Left lobe of liver (tissue), 2 donors: ENCODE results near the gene CCNG1. TPM values are rescaled to one million over a fixed set of nuclear protein-coding genes. Genes with fewer than 3 reads are reported as not detected.
"Not testable (repeated sequence)": the region's sequence is repeated elsewhere in the genome, so short reads cannot be mapped to it uniquely, and the experiment has no call there.

Experiments
- ATAC-seq: fragments of 200-7000 bp; cut with Tn5 transposase; one replicate; pipeline ENCODE4 v1.9.1; 2020; ENCODE audit warnings: mild to moderate bottlenecking, moderate library complexity
- DNase-seq: peaks from one replicate; pipeline ENCODE4 v3.0.0-alpha.2; 2020; ENCODE audit warnings: low spot score
- total RNA-seq: library from RNA; stranded (reverse); gene quantifications from one replicate; pipeline ENCODE4 v1.2.1, GENCODE V29; 2021
- donor health status: DM: no; HTN: no; CAD: no; lungs with moderate emphysema.
- donor health status: DM: no; HTN: yes; CAD: no.

The CCNG1 gene, protein sequence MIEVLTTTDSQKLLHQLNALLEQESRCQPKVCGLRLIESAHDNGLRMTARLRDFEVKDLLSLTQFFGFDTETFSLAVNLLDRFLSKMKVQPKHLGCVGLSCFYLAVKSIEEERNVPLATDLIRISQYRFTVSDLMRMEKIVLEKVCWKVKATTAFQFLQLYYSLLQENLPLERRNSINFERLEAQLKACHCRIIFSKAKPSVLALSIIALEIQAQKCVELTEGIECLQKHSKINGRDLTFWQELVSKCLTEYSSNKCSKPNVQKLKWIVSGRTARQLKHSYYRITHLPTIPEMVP
- 89.5 TPM for total RNA-seq

DNA sequence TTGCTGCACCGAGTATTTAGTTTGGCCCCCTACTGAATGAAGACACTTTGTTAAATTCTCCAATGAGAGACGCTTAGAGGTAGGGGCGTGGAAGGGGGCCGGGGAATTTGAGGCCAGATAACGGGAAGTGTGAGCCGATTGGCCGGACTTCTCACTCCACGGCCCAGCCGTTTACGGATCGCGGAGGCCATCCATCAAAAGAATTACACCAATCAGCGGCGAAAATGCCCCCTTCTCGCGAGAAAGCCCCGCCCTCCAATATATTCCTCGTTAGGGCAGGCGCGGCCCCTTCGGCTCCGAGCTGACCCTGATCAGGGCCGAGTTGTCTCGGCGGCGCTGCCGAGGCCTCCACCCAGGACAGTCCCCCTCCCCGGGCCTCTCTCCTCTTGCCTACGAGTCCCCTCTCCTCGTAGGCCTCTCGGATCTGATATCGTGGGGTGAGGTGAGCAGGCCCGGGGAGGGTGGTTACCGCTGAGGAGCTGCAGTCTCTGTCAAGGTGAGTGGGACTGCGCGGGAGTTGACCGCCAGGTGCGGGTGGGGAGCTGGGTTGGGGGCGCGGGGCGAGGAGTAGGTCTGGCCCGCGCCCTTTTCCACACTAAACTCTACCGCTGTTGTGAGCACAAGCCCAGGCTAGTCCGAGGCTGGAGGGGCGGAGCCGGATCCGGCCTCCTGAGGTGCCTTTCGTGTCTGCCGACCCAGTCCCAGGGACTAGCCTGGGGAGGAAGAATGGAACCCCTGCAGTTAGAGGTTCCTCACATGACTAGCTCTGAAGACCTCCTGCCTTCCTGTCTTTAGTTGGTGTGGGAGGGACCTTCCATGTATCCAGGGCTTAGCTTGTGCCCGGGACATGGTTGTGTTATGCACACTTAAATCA, at the start of gene CCNG1:
CCNG1 (plus strand) TSS at position 287 of the 874 bp plus-strand sequence. CDS start 1,662 bp downstream, outside the sequence.
- ATAC-seq (peak; percentile 85), DNase-seq (peak; percentile 98)

- ATAC-seq (no peak), DNase-seq (no peak)
Observed at GRCh38 chr5:163395792-163396191, 41.6 kb upstream of the CCNG1 start.

DNA sequence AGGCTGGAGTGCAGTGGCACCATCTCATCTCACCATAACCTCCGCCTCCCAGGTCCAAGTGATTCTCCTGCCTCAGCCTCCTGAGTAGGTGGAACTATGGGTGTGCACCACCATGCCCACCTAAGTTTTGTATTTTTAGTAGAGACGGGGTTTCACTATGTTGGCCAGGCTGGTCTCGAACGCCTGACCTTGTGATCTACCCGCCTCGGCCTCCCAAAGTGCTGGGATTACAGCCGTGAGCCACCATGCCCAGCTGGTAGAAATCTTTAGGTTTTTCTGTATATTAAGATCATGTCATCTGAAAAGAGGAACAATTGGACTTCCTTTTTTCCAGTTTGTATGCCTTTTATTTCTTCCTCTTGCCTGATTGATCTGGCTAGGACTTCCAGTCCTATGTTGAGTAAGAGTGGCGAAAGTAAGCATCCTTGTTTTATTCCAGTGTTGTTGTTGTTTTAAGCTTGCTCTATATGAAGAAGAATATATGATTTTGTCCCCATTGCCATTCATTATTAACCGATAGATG, 40.5 kb upstream of the CCNG1 start:
- ATAC-seq, DNase-seq: not testable (repeated sequence)

GRCh38 chr5:163397354-163397753, 40.0 kb upstream of the CCNG1 start:
- ATAC-seq (no peak), DNase-seq (no peak)

- DNase-seq: no peak
- ATAC-seq: no peak
Observed at GRCh38 chr5:163399923-163400322, 37.5 kb upstream of the CCNG1 start.

DNA sequence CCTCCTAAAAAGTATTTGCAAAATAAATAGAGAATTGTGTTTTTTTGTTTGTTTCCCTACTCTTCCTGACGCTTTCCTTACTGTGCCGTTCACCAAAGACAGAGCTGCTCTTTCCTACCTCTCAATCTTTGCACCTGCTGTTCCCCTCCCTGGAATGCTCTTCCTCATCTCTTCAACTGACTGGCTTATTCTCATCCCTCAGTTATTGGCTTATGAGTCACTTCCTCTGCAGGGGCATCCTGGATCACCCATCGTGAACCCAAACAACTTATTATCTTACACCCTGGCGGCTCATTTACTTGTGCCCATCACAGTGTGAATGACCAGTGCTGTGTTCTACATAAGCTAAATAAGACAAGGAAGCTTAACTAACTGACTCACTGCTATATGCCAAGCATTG, 36.1 kb upstream of the CCNG1 start:
- DNase-seq: no peak
- ATAC-seq: no peak

DNA sequence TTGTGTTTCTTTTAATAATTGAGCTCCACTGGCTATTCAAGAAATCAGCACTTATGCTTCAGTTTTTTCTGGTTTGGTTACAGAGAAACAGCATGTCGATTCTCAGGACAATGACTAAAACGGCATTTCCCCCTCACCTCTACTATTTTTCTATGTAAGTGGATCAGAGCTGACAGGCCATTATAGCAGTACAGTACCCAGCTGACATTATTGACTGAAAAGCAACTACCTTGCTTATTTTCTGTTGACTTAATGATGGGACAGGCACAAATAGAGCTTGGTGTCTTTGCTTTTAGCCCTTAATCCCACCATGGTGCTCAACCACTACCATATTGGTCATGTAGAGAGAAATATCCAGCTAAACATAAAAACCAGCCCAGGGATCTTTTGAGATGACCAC, 35.4 kb upstream of the CCNG1 start:
- DNase-seq: no peak
- ATAC-seq: no peak

- DNase-seq (no peak), ATAC-seq (no peak)
Observed at GRCh38 chr5:163404364-163405173, 32.8 kb upstream of the CCNG1 start.

DNA sequence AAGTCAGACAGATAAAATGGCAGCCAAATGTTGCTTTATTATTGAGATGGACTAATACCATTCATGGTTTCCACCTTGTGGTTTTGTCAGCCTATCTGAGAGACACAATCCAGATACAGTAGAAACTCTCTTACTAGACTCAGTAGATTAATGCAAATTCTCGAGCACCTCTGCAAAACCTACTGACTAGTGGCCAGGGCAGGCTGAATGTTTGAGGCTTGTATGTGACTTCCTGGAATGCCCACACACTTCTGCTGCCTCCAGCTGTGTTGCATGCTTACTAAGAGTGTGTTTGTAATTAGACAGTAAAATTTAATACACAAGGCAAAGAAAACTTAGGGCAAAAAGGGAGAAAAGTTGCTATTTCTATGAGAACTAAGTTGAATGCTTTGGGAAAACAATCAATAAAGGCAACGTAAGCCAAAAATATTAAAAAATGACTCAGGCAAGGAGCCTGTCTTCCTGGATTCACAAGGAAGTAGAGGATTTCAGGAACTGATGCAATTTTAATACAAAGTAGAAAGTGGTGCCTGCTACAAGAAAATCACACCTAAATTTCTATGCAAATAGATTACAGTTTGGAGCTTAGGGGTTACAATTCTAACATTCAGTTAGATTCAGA, 30.2 kb upstream of the CCNG1 start:
- no peak for ATAC-seq

DNA sequence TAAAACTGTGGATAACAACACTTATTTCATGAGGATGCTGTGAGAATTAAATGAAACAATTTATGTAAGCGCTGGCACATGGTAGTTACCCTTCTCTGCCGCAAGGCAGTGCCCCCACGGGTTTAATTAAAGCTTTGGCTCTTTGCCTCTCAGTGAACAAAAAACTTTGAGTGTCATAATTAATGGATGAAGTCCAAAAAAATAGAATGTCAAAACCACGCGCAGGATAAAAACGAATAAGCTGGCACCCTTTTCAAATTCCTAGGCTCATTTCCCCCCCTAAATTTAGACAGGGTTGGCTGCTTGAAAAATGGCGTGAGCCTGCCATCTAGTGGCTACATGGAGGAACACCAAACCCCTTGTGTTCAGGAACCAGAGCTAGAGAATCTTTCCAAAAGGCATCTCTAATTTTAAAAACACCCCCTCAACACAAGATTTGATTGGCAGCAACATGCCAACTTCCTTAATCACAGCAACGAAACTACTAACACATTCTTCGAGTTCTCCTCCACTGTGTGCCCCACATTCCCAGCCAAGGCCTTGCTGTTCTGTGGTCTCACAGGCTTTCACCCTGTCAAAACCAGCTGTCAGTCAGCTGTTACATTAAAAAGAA, 29.0 kb upstream of the CCNG1 start:
- DNase-seq: peak; percentile 57
- peak; percentile 94 for ATAC-seq

More for the DNA sequence above, 30.2 kb upstream of the CCNG1 start:
- no peak for DNase-seq

- DNase-seq (no peak), ATAC-seq (no peak)
Observed at GRCh38 chr5:163409384-163409783, 28.0 kb upstream of the CCNG1 start.

GRCh38 chr5:163410505-163410904, 26.9 kb upstream of the CCNG1 start:
- DNase-seq (no peak), ATAC-seq (no peak)

- DNase-seq, ATAC-seq: not testable (repeated sequence)
Observed at GRCh38 chr5:163415673-163416072, 21.7 kb upstream of the CCNG1 start.

DNA sequence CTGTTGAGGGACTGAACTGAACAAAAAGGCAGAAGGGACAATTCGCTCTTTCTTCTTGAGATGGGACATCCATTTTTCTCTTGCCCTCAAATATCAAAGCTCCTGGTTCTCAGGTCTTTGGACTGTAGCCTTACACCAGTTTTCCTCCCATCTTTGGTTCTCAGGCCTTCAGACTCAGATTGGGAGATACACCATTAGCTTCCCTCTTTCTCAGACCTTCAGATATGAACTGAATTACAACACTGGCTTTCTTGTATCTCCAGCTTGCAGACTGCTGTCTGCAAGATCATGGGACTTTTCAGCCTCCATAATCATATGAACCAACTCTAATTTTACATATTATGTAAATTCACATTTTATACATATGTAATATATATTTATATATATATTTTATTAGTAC, 12.6 kb upstream of the CCNG1 start:
- ATAC-seq (no peak), DNase-seq (no peak)

DNA sequence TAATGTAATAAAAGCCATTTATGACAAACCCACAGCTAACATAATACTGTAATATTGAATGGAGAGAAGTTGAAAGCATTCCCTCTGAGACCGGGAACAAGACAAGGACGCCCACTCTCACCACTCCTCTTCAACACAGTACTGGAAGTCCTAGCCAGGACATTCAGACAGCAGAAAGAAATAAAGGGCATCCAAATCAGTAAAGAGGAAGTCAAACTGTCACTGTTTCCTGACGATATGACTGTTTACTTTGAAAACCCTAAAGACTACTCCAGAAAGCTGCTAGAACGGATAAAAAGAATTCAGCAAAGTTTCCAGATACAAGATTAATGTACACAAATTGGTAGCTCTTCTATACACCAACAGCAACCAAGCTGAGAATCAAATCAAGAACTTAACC, 11.3 kb upstream of the CCNG1 start:
- DNase-seq, ATAC-seq: not testable (repeated sequence)

- DNase-seq: no peak
- peak; percentile 16 for ATAC-seq
Observed at GRCh38 chr5:163432544-163432943, 4.9 kb upstream of the CCNG1 start.

GRCh38 chr5:163433271-163433670, 4.1 kb upstream of the CCNG1 start:
- peak; percentile 44 for ATAC-seq

DNA sequence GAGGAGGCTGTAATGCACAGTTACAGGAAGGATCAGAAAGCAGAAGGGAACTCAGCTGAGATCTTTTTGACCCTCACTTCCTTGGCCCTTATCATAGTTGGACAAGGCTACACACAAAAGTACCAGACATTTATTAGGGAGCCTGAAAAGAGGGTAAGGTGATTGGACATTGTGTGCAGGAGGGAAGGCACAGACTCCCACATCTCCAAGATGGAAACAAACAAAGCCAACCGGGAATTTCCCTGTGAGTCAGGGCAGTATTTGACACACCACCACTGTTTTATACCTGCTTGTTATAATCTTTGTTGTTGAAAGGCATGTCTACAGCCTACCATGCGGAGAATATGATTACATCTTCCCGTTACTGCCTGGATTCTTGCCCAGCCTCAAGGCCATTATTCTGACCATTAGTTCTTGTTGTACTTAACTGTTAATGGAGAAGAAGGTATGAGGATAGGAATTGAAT, 3.0 kb upstream of the CCNG1 start:
- ATAC-seq (no peak), DNase-seq (no peak)

More at GRCh38 chr5:163433271-163433670, 4.1 kb upstream of the CCNG1 start:
- peak; percentile 73 for DNase-seq

DNA sequence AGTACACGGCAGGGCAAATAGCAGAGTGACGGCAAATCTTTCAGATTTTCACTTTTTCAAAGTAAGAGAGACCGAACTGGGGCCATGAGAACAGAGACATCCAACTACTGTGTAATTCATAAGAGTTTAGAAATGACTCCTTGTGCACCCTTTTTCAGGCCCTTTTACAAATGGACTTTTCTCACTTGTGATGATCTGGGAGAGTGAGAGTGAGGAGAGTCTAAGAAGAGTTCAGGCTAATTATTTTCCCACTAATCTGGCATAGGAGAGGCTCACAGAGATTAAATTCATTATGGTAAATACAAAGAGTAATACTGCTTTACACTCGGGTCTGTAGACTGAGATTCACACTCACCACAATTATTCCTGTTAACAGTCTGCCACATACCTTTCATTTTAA, 880 bp upstream of the CCNG1 start:
- ATAC-seq: no peak
- no peak for DNase-seq

GRCh38 chr5:163437011-163437308, 435 bp upstream of the CCNG1 start:
- DNase-seq: no peak
- ATAC-seq: no peak
